PC-9 (cell line): Measurements from ENCODE around the gene ACTR10.

Experiments
- EZH2 ChIP-seq: fragments of 200-600 bp; sonication (generic); IDR thresholded peaks from 2 replicates; pipeline ENCODE4 v1.8.0; 2017; ENCODE audit warnings: antibody characterized with exemption, low read depth
- TF ChIP-seq, protein P1 (sequence below): fragments of 200-600 bp; sonication (generic); conservative IDR thresholded peaks from 2 replicates; pipeline ENCODE4 v1.6.1; 2017; ENCODE audit warnings: mixed run types, antibody characterized with exemption, mild to moderate bottlenecking, moderate library complexity

DNA sequence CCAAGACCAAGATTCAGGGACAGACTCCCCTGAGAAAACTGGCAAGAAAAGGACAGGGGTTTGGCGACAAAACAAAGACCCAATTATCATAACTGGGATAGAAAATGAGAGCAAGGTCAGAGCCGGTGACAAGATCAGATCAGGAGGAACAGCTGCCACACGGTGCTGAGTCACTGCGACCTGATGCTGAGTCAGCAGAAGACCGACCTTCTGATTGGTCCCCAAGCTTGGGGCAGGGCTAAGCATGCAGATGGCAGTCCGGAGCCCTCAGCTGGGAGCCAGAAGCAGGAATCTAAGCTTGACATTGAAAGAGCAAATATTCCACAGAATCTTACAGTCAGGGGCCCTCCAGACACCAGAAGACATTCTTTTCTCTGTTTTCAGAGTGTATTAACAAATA lies 28.9 kb upstream of the ACTR10 start:
- TF ChIP-seq, protein P1, sequence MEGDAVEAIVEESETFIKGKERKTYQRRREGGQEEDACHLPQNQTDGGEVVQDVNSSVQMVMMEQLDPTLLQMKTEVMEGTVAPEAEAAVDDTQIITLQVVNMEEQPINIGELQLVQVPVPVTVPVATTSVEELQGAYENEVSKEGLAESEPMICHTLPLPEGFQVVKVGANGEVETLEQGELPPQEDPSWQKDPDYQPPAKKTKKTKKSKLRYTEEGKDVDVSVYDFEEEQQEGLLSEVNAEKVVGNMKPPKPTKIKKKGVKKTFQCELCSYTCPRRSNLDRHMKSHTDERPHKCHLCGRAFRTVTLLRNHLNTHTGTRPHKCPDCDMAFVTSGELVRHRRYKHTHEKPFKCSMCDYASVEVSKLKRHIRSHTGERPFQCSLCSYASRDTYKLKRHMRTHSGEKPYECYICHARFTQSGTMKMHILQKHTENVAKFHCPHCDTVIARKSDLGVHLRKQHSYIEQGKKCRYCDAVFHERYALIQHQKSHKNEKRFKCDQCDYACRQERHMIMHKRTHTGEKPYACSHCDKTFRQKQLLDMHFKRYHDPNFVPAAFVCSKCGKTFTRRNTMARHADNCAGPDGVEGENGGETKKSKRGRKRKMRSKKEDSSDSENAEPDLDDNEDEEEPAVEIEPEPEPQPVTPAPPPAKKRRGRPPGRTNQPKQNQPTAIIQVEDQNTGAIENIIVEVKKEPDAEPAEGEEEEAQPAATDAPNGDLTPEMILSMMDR, result no peak
- TF ChIP-seq EZH2, result no peak
